Fibroblast of mammary gland (primary cell): ENCODE measurements around the gene SLC5A4.

ENCODE experiments used
- DNase-seq: peaks from one replicate; pipeline ENCODE4 v3.0.0-alpha.2; 2010; ENCODE audit warnings: low read depth
- H3K4me3 ChIP-seq: 2 replicates; pipeline ENCODE4 v1.5.1; 2011; ENCODE audit warnings: low read depth, mild to moderate bottlenecking, low read length, moderate library complexity; ENCODE audit not compliant: control insufficient read depth
- CTCF ChIP-seq: conservative IDR thresholded peaks from 2 replicates; pipeline ENCODE4 v1.5.1; 2011; ENCODE audit warnings: low read depth, low read length, inconsistent platforms; ENCODE audit not compliant: control insufficient read depth, insufficient read depth

The SLC5A4 gene

GRCh38 chr22:32218470-32218869 lies 36.7 kb downstream of the SLC5A4 start:
- TF ChIP-seq CTCF, result no peak
- DNase-seq, result no peak
- no peak overlapping the region for H3K4me3 ChIP-seq

GRCh38 chr22:32217465-32217864 lies 37.7 kb downstream of the SLC5A4 start:
- DNase-seq, result no peak
- no peak overlapping the region for H3K4me3 ChIP-seq
- TF ChIP-seq CTCF, result no peak

GRCh38 chr22:32216911-32217310 lies 38.2 kb downstream of the SLC5A4 start:
- TF ChIP-seq CTCF, result no peak
- no peak for DNase-seq
- H3K4me3 ChIP-seq, result no peak overlapping the region

GRCh38 chr22:32211011-32211410 lies 44.1 kb downstream of the SLC5A4 start:
- DNase-seq, result no peak
- no peak for TF ChIP-seq CTCF
- no peak overlapping the region for H3K4me3 ChIP-seq

- TF ChIP-seq CTCF, result no peak
- no peak for DNase-seq
- H3K4me3 ChIP-seq, result no peak overlapping the region
Observed at GRCh38 chr22:32208681-32209080, 46.5 kb downstream of the SLC5A4 start.

GRCh38 chr22:32207971-32208480 lies 47.1 kb downstream of the SLC5A4 start:
- H3K4me3 ChIP-seq, result no peak overlapping the region
- DNase-seq, result no peak
- no peak for TF ChIP-seq CTCF
